HepG2 (cell line): ENCODE results near the gene ABTB2.

Experiments used
- AKNA ChIP-seq: sonication (generic); formaldehyde crosslinking; IDR thresholded peaks from 2 replicates; pipeline ENCODE4 v1.4.0; 2020; ENCODE audit warnings: missing genetic modification reagents, borderline replicate concordance
- ARID5B ChIP-seq: IDR thresholded peaks from 2 replicates; pipeline ENCODE4 v1.4.0; 2020; ENCODE audit warnings: mild to moderate bottlenecking, missing genetic modification reagents
- ATF2 ChIP-seq: sonication (generic); formaldehyde crosslinking; IDR thresholded peaks from 2 replicates; pipeline ENCODE4 v1.4.0; 2020; ENCODE audit warnings: missing genetic modification reagents
- CBFB ChIP-seq: sonication (generic); formaldehyde crosslinking; IDR thresholded peaks from 2 replicates; pipeline ENCODE4 v1.4.0; 2020; ENCODE audit warnings: missing genetic modification reagents
- ELF1 ChIP-seq: sonication (generic); formaldehyde crosslinking; IDR thresholded peaks from 2 replicates; pipeline ENCODE4 v1.4.0; 2020; ENCODE audit warnings: missing genetic modification reagents
- HOXA7 ChIP-seq: sonication (generic); formaldehyde crosslinking; IDR thresholded peaks from 2 replicates; pipeline ENCODE4 v1.8.1; 2022; ENCODE audit warnings: mild to moderate bottlenecking, missing genetic modification reagents, moderate library complexity
- KDM1A ChIP-seq: IDR thresholded peaks from 2 replicates; pipeline ENCODE4 v1.6.1; 2016; ENCODE audit warnings: missing compliant biosample characterization
- ZBTB25 ChIP-seq: IDR thresholded peaks from 2 replicates; pipeline ENCODE4 v1.6.1; 2018; ENCODE audit warnings: missing genetic modification reagents

- TF ChIP-seq ZBTB25 (CRISPR knock-in tag) (no peak), ARID5B (CRISPR knock-in tag) (no peak), ELF1 (CRISPR knock-in tag) (no peak), CBFB (CRISPR knock-in tag) (no peak), KDM1A (CRISPR knock-in tag) (no peak), AKNA (CRISPR knock-in tag) (no peak), ATF2 (CRISPR knock-in tag) (no peak), HOXA7 (CRISPR knock-in tag) (no peak)
Measured at GRCh38 chr11:34111722-34112270, 246.0 kb downstream of the ABTB2 start.
